GM12878 (cell line): Measurements from ENCODE around the gene C9orf78. TPM values are rescaled to one million over a fixed set of nuclear protein-coding genes. Genes with fewer than 3 reads are reported as not detected.

Experiments used
- ATAC-seq: fragments of 200-7000 bp; cut with Tn5 transposase; 3 replicates; pipeline ENCODE4 v1.9.1; 2020; ENCODE audit warnings: mild to moderate bottlenecking, moderate library complexity
- BruUV-seq: library from RNA; stranded (reverse); fragments of 400-500 nt; replicated peaks from 2 replicates; lab custom pipeline; 2021; lab: Mats Ljungman, UMichigan
- CTCF ChIA-PET: fragments of 300-600 bp; sonication (Branson Sonifier 250); formaldehyde crosslinking; extraction: SDS; loops from one replicate; lab custom pipeline; 2021; ENCODE audit warnings: inconsistent platforms; lab: Yijun Ruan, JAX
- POLR2A ChIA-PET: fragments of 350-600 bp; formaldehyde crosslinking; extraction: SDS; loops from one replicate; lab custom pipeline; 2021; ENCODE audit warnings: inconsistent platforms; lab: Charles Lee
- RAD21 ChIA-PET: fragments of 300-600 bp; sonication (Branson Sonifier 250); formaldehyde crosslinking; loops from one replicate; lab custom pipeline; 2023; ENCODE audit warnings: antibody characterized with exemption; ENCODE audit not compliant: unreplicated experiment; lab: Charles Lee
- SMC1A ChIA-PET: fragments of 300-600 bp; sonication (Branson Sonifier 250); formaldehyde crosslinking; loops from one replicate; lab custom pipeline; 2023; ENCODE audit not compliant: unreplicated experiment, uncharacterized antibody; lab: Charles Lee
- DNase-seq: peaks from one replicate; pipeline ENCODE4 v3.0.0-alpha.2; 2011; ENCODE audit warnings: low read depth, low spot score
- FAIRE-seq: peaks from 3 replicates; lab custom pipeline; 2011; peaks lifted over from hg19 to GRCh38; lab: Jason Lieb, UNC
- H2AFZ ChIP-seq: 2 replicates; pipeline ENCODE4 v1.6.0; 2011; ENCODE audit warnings: low read depth, low read length, control low read depth; ENCODE audit not compliant: control insufficient read depth
- H3K27ac ChIP-seq: 2 replicates; pipeline ENCODE4 v1.5.1; 2011; ENCODE audit warnings: control low read depth; ENCODE audit not compliant: control insufficient read depth, insufficient read depth
- H3K27me3 ChIP-seq, 2 experiments: replicated peaks in 1 of 2; 2 replicates each; pipeline versions ENCODE4 v1.6.0 to v1.6.1; 2011; ENCODE audit warnings: low read length in 1 of 2; ENCODE audit not compliant: control insufficient read depth in 2 of 2, insufficient read depth in 2 of 2
- H3K36me3 ChIP-seq, 2 experiments: 2 replicates each; pipeline ENCODE4 v1.5.1; 2011; ENCODE audit warnings: low read length in 1 of 2; ENCODE audit not compliant: control insufficient read depth in 2 of 2, insufficient read depth in 2 of 2
- H3K4me1 ChIP-seq: 2 replicates; pipeline ENCODE4 v1.6.1; 2011; ENCODE audit warnings: mild to moderate bottlenecking, low read length, moderate library complexity, mixed read lengths; ENCODE audit not compliant: control insufficient read depth, insufficient read depth
- H3K4me2 ChIP-seq: 2 replicates; pipeline ENCODE4 v1.6.0; 2011; ENCODE audit warnings: control low read depth; ENCODE audit not compliant: control insufficient read depth, insufficient read depth
- H3K4me3 ChIP-seq: fragments of 200-600 bp; sonication (generic); 2 replicates; pipeline ENCODE4 v1.5.1; 2016
- H3K79me2 ChIP-seq: 2 replicates; pipeline ENCODE4 v1.6.0; 2011; ENCODE audit warnings: low read length; ENCODE audit not compliant: control insufficient read depth, insufficient read depth
- H3K9ac ChIP-seq: 2 replicates; pipeline ENCODE4 v1.8.0; 2011; ENCODE audit warnings: low read length, control low read depth, mixed read lengths; ENCODE audit not compliant: control insufficient read depth, insufficient read depth
- H3K9me3 ChIP-seq: replicated peaks from 3 replicates; pipeline ENCODE4 v1.5.1; 2011; ENCODE audit warnings: mild to moderate bottlenecking, low read length; ENCODE audit not compliant: control insufficient read depth, insufficient read depth
- H4K20me1 ChIP-seq: 2 replicates; pipeline ENCODE4 v1.6.0; 2011; ENCODE audit not compliant: control insufficient read depth, insufficient read depth
- BCL11A ChIP-seq: IDR thresholded peaks from 2 replicates; pipeline ENCODE4 v1.6.1; 2011; ENCODE audit warnings: low read depth, low read length
- CHD2 ChIP-seq: IDR thresholded peaks from 2 replicates; pipeline ENCODE4 v1.6.1; 2011; ENCODE audit warnings: low read depth, low read length, improper control_type of control experiment, borderline replicate concordance
- CREM ChIP-seq: IDR thresholded peaks from 2 replicates; pipeline ENCODE4 v1.6.1; 2014; ENCODE audit warnings: antibody characterized with exemption, low read depth
- ESRRA ChIP-seq: IDR thresholded peaks from 2 replicates; pipeline ENCODE4 v1.6.1; 2012; ENCODE audit warnings: mild to moderate bottlenecking, low read length, improper control_type of control experiment
- FOXM1 ChIP-seq: IDR thresholded peaks from 2 replicates; pipeline ENCODE4 v1.6.1; 2012; ENCODE audit warnings: low read depth, mild to moderate bottlenecking, inconsistent platforms, low read length, moderate library complexity
- LARP7 ChIP-seq: fragments of 450-650 bp; IDR thresholded peaks from 2 replicates; pipeline ENCODE4 v1.6.1; 2017; ENCODE audit warnings: mild to moderate bottlenecking
- MTA2 ChIP-seq: fragments of 450-650 bp; IDR thresholded peaks from 2 replicates; pipeline ENCODE4 v1.6.1; 2016; ENCODE audit warnings: low read depth, mild to moderate bottlenecking, moderate library complexity
- NFIC ChIP-seq: IDR thresholded peaks from 2 replicates; pipeline ENCODE4 v1.6.1; 2012; ENCODE audit warnings: low read depth, mild to moderate bottlenecking, inconsistent platforms, low read length, moderate library complexity
- NFXL1 ChIP-seq: fragments of 450-650 bp; IDR thresholded peaks from 2 replicates; pipeline ENCODE4 v1.6.1; 2017; ENCODE audit warnings: antibody characterized with exemption, mild to moderate bottlenecking, borderline replicate concordance
- NFYA ChIP-seq: IDR thresholded peaks from 2 replicates; pipeline ENCODE4 v1.6.1; 2011; ENCODE audit warnings: low read depth, mild to moderate bottlenecking, low read length, improper control_type of control experiment, borderline replicate concordance
- POLR2AphosphoS2 ChIP-seq: IDR thresholded peaks from 2 replicates; pipeline ENCODE4 v1.6.1; 2011; ENCODE audit warnings: low read depth, mild to moderate bottlenecking, low read length, improper control_type of control experiment, moderate library complexity
- RB1 ChIP-seq: fragments of 450-650 bp; formaldehyde crosslinking; IDR thresholded peaks from 2 replicates; pipeline ENCODE4 v1.6.1; 2017; ENCODE audit warnings: mild to moderate bottlenecking, borderline replicate concordance
- RBBP5 ChIP-seq: fragments of 200-600 bp; sonication (generic); conservative IDR thresholded peaks from 2 replicates; pipeline ENCODE4 v1.6.1; 2016
- SMC3 ChIP-seq: IDR thresholded peaks from 2 replicates; pipeline ENCODE4 v1.6.1; 2011; ENCODE audit warnings: low read length, improper control_type of control experiment, borderline replicate concordance
- SRF ChIP-seq, 2 experiments: IDR thresholded peaks; 2 replicates each; pipeline ENCODE4 v1.6.1; 2011; ENCODE audit warnings: low read depth in 2 of 2, low read length in 2 of 2, mild to moderate bottlenecking in 1 of 2, moderate library complexity in 1 of 2
- TCF3 ChIP-seq: IDR thresholded peaks from 2 replicates; pipeline ENCODE4 v1.6.1; 2012; ENCODE audit warnings: low read depth, mild to moderate bottlenecking, low read length, borderline replicate concordance; ENCODE audit not compliant: insufficient read depth
- ZNF207 ChIP-seq: fragments of 450-650 bp; IDR thresholded peaks from 2 replicates; pipeline ENCODE4 v1.6.1; 2014; ENCODE audit warnings: antibody characterized with exemption, mild to moderate bottlenecking, borderline replicate concordance
- ZNF274 ChIP-seq: IDR thresholded peaks from one replicate; pipeline ENCODE4 v1.8.0; 2011; ENCODE audit not compliant: insufficient read length, insufficient read depth
- WGBS: methylation state at CpG from one replicate; pipeline ENCODE4 v1.1.6; 2016; ENCODE audit warnings: low lambda C conversion rate; ENCODE audit not compliant: insufficient replicate concordance, insufficient coverage; ENCODE audit errors: missing lambda C conversion rate; 5-methylcytosine and 5-hydroxymethylcytosine counted together
- in situ Hi-C: fragments of 300-500 bp; cut with MboI; formaldehyde crosslinking; loops from 9 replicates; pipeline ENCODE4 v1.14.3; 2018; ENCODE audit warnings: mixed read lengths
- intact Hi-C: fragments of 100-400 bp; cut with micrococcal nuclease; formaldehyde crosslinking; loops from one replicate; pipeline ENCODE4 v1.14.2; 2022; ENCODE audit not compliant: unreplicated experiment
- polyA plus RNA-seq, 11 experiments: library from polyadenylated mRNA; depleted of rRNA in 4 of 11; unstranded in 6 of 11; stranded (reverse) in 5 of 11; fragments of >200 nt; fragmentation: Nextera tagmentation in 4 of 11; fragmentation: Illumina TruSeq in 1 of 11; extraction: Ambion mirVana in 4 of 11; extraction: Trizol in 1 of 11; gene quantifications; 1 replicate in 1 of 11; 2 replicates in 10 of 11; pipeline versions ENCODE4 v1.2.1 to v1.2.3, GENCODE V29; 2011 to 2016; ENCODE audit warnings: inconsistent platforms in 2 of 11, missing spikeins in 2 of 11, low read depth in 1 of 11
- total RNA-seq, 4 experiments: library from RNA; depleted of rRNA in 3 of 4; stranded (reverse); fragments of >200 nt in 3 of 4; fragmentation: Illumina TruSeq in 1 of 4; extraction: Trizol in 1 of 4; gene quantifications; 2 replicates each; pipeline versions ENCODE4 v1.2.1 to v1.2.3, GENCODE V29; 2013 to 2021
- TF ChIP-seq, protein P1 (sequence below): IDR thresholded peaks from 2 replicates; pipeline ENCODE4 v1.6.1; 2012; ENCODE audit warnings: low read length, inconsistent platforms
- TF ChIP-seq, protein P2 (sequence below): fragments of 450-650 bp; formaldehyde crosslinking; IDR thresholded peaks from 2 replicates; pipeline ENCODE4 v1.4.0; 2020; ENCODE audit warnings: mild to moderate bottlenecking, moderate library complexity

The C9orf78 gene
- total and polyA plus RNA-seq, 10 of the 15 experiments (the other 5 are each of a cell fraction or from before 2014, with no cell fraction given): 23.0 to 60.9 (median 47.5) TPM

DNA sequence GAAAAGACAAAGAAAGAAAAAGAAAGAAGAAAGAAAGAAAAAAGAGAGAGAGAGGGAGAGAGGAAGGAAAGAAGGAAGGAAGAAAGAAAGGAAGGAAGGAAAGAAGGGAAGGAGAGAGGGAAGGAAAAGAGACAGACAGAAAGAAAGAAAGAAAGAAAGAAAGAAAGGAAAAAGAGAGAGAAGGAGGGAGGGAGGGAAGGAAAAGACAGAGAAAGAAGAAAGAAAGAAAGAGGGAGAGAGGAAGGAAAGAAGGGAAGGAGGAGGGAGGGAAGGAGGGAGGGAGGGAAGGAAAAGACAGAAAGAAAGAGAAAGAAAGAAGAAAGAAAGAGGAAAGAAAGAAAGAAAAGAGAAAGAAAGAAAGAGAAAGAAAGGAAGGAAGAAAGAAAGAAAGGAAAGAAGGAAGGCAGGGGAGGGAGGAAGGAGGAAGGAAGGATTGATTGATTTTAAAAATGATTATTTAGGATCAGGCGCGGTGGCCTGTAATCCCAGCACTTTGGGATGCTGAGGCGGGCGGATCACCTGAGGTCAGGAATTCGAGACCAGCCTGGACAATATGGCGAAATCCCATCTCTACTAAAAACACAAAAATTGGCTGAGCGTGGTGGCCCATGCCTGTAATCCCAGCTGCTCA is 55.4 kb downstream of the C9orf78 start (continued):
- TF ChIP-seq, protein P1, sequence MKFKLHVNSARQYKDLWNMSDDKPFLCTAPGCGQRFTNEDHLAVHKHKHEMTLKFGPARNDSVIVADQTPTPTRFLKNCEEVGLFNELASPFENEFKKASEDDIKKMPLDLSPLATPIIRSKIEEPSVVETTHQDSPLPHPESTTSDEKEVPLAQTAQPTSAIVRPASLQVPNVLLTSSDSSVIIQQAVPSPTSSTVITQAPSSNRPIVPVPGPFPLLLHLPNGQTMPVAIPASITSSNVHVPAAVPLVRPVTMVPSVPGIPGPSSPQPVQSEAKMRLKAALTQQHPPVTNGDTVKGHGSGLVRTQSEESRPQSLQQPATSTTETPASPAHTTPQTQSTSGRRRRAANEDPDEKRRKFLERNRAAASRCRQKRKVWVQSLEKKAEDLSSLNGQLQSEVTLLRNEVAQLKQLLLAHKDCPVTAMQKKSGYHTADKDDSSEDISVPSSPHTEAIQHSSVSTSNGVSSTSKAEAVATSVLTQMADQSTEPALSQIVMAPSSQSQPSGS: no peak
- TF ChIP-seq MTA2: no peak
- TF ChIP-seq POLR2AphosphoS2: no peak
- TF ChIP-seq CHD2: no peak
- no peak for TF ChIP-seq ESRRA
- TF ChIP-seq NFYA: no peak
- TF ChIP-seq, all 136 proteins: peak for 0

DNA sequence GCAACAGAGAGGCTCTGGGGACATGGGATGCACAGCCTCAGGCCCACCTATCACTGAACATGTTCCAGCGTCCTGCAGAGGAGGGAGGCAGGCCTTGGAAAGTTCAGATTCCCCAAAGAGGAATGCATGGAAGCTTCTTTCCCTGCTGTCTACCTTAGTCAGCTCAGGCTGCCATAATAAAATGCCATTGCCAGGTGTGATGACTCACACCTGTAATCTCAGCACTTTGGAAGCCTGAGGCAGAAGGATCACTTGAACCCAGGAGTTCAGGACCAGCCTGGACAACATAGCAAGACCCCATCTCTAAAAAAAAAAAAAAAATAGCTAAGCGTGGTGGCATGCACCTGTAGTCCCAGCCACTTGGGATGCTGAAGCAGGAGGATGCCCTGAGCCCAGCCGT is 56.6 kb downstream of the C9orf78 start:
- Histone ChIP-seq H3K27ac (no peak overlapping the region), H3K4me2 (no peak overlapping the region), H3K9me3 (no peaks in the 10 kb centered on the region), H3K9ac (no peak overlapping the region), H3K79me2 (no peaks in the 10 kb centered on the region), H2AFZ (no peak overlapping the region), H3K27me3 (no peaks in the 10 kb centered on the region; a peak in 1 of 4 replicates), H4K20me1 (no peaks in the 10 kb centered on the region), H3K36me3 (no peaks in the 10 kb centered on the region), H3K4me3 (no peak overlapping the region), H3K4me1 (no peaks in the 10 kb centered on the region)
- BruUV-seq: no TSS peak
- ChIA-PET CTCF (no interaction called here), POLR2A (no interaction called here), RAD21 (no interaction called here), SMC1A (no interaction called here)
- TF ChIP-seq RB1 (no peak), SRF (IDR thresholded peaks at IDR 0.05; ENCODE audit: low read depth in 2 of 2, low read length in 2 of 2) (no peak), CREM (no peak), NFIC (no peak), BCL11A (no peak), NFYA (no peak), LARP7 (no peak), SMC3 (no peak), FOXM1 (no peak), NFXL1 (no peak), RBBP5 (no peak), ZNF207 (no peak), TCF3 (no peak), ZNF274 (no peak)
- TF ChIP-seq, protein P2, sequence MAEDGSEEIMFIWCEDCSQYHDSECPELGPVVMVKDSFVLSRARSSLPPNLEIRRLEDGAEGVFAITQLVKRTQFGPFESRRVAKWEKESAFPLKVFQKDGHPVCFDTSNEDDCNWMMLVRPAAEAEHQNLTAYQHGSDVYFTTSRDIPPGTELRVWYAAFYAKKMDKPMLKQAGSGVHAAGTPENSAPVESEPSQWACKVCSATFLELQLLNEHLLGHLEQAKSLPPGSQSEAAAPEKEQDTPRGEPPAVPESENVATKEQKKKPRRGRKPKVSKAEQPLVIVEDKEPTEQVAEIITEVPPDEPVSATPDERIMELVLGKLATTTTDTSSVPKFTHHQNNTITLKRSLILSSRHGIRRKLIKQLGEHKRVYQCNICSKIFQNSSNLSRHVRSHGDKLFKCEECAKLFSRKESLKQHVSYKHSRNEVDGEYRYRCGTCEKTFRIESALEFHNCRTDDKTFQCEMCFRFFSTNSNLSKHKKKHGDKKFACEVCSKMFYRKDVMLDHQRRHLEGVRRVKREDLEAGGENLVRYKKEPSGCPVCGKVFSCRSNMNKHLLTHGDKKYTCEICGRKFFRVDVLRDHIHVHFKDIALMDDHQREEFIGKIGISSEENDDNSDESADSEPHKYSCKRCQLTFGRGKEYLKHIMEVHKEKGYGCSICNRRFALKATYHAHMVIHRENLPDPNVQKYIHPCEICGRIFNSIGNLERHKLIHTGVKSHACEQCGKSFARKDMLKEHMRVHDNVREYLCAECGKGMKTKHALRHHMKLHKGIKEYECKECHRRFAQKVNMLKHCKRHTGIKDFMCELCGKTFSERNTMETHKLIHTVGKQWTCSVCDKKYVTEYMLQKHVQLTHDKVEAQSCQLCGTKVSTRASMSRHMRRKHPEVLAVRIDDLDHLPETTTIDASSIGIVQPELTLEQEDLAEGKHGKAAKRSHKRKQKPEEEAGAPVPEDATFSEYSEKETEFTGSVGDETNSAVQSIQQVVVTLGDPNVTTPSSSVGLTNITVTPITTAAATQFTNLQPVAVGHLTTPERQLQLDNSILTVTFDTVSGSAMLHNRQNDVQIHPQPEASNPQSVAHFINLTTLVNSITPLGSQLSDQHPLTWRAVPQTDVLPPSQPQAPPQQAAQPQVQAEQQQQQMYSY (CRISPR knock-in tag): no peak
- intact Hi-C loops: no loop called here
- FAIRE-seq (no peak), ATAC-seq (no peak), DNase-seq (no peak)
- in situ Hi-C loops: no loop called here
- 2% methylated on average over 3 of the region's 3 CpGs for WGBS
